Stimulated activated naive CD4-positive, alpha-beta T cell treated with Interleukin-2 at 50 U/mL for 16 hours (primary cell): ENCODE data around the gene HOXA5.

Experiments used
- DNase-seq: peaks from one replicate; lab custom pipeline; 2025; lab: John Stamatoyannopoulos, UW

Gene HOXA5

GRCh38 chr7:27148031-27148755, 4.7 kb upstream of the HOXA5 start:
- DNase-seq = no peak

DNA sequence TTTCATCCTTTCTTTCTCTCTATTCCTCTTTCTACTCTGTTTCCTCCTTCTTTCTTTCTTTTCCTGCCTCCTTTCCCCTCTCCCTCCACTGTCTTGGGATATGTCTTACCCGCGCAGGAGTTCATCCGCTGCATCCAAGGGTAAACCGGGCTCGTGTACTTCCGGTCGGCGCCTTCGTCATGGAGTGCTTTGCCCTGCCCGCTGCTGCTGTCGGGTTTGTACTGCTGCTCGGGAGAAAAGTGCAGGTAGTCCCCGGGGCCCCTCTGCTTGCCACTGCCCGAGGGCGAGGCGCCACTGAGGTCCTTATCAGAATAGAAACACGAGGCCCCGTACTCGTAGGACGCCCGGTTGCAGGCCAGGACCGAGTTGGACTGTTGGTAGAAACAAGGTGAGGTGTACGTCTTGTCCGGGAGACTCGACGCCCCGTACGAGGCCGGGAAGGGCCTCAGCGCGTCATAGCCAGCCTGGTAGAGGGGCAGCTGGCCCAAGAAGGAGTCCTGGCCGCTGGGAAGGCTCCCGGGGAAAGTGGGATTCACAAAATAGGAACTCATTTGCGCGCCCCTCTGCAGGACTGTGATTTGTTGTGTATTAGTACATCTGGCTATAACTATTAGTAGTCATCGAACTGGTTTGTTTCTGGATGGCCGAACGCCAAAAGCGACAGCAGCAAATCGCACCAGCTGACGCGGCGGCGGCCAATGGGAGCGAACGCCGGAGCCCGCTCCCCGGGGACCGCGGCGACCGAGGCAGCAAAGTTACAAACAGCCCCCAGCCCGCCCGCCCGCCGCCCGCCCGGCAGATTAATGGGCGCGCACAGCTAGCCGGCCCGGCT, 3.9 kb upstream of the HOXA5 start, which contains the start of gene HOXA6:
Gene HOXA6, minus strand, starts transcription at position 576 of the 832 bp plus-strand sequence. Its CDS starts 25 bp downstream, at position 551.
- no peak for DNase-seq

- DNase-seq = no peak
Observed at GRCh38 chr7:27146491-27147198, 3.2 kb upstream of the HOXA5 start.

DNA sequence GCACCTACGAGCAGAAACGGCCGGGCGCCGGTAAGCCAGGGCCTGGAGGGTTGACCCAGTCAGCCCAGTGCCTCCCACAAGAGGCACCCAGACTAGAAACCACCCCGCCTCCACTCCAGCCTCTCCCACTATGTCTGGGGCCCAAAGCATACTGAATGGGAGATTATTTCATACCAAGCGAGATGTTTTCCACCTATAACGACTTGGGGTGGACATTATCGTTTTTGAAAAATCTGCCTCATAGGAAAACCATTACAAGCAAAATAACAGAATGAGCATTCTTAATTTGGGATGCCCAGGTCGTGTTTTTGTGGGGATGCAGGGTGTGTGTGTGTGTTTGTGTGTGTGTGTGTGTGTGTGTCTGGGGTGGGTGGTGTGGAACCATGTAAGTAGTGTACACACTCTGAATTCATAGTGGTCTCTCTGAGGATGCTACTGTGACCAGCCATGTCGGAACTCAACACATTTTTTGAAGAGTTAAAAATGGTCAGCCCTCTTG, 2.5 kb upstream of the HOXA5 start:
- no peak for DNase-seq

GRCh38 chr7:27145165-27145913, 1.9 kb upstream of the HOXA5 start:
- no peak for DNase-seq

DNA sequence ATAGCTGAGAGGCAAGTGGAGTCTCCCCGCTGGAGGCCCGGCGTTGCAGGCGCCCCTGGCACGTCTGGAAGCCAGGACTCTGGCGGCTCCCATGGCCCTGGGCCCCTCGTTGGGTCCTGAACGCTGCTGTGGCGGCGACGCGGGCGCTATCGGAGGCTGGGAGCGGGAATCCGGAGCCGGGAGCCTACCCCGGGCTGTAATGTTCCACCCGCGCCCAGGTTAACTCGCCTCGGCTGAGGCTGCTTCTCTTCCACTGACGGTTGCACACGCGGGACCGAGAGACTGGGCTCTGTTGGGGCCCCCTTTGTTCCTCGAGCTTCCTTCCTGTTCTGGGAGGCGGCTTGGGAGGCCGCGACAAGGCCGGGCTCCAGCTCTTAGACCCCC, 1.3 kb upstream of the HOXA5 start:
- no peak for DNase-seq

- DNase-seq = no peak
Observed at GRCh38 chr7:27143950-27144780, 684 bp upstream of the HOXA5 start.

DNA sequence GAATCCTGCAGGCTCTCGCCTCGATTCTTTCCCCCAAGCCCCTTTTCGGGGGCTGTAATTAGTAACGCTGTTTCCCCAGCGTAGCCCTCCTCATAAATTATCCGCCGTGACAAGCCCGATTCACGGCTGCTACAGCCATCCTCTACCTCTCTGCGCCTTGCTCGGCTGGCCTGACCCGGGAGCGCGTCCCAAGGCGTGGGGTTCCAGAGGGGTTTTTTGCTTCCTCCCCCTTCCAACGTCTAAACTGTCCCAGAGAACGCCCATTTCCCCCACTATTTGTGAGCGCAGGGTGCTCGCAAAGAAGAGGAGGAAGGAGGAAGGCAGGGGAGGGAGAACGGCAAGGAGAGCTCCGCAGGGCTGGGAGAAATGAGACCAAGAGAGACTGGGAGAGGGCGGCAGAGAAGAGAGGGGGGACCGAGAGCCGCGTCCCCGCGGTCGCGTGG, 880 bp downstream of the HOXA5 start:
- no peak for DNase-seq

DNA sequence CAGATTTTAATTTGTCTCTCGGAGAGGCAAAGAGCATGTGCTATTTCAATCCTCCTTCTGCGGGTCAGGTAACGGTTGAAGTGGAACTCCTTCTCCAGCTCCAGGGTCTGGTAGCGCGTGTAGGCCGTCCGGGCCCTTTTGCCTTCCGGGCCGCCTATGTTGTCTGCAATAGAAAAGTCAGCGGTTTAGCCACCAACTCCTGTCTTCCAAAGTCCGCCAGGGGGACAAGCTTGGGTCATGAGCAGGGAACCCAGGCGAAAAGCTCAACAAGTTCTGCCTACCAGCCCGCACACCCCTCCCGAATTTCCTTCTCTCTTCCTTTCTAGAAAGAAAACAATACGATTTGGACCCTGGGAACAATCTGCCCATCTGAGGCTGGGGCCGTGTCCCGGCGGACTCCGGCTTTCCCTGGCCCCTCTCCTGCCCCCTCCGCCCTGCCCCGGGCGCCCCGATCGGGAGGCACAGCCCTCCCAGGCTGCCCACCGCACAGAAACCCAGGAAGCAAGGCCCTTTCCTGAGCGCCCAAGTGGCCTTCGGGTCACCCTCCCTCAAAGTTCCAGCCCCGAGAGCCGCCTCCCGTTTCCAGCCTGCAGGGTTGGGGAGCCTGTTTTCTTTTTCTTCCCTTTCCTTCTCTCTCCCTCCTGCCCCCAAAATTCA, 1.4 kb downstream of the HOXA5 start:
- no peak for DNase-seq

DNA sequence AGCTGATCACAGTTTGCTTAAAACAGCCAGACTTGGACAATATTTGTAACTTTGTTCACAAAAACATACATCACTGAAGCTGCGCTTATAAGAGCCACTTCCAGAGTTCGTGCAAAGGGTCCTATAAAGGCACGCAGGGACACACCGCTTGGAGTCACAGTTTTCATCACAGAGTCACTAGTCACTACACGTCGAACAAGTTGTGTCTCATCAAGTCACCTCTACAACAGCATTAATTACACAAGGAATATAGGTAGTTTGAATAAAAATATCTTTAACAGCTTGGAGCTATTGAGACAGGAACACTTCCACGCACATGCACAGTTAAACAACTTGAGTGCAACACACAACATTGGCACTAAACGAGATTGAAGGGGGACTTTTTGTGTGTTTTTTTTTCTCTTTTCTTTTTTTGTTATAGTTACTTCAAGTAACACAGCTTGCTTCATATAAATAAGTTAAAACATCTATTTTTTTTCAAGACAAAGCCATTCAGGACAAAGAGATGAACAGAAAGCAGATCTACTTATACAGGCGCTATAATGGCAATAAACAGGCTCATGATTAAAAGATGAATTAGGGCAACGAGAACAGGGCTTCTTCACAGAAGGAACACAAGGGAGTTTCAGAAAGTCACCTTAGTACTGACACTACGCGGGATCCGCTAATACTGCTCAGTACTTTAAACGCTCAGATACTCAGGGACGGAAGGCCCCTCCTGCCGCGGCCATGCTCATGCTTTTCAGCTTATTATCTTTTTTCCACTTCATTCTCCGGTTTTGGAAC, 2.2 kb downstream of the HOXA5 start:
- no peak for DNase-seq

GRCh38 chr7:27140126-27140857, 3.2 kb downstream of the HOXA5 start:
- DNase-seq = no peak

DNA sequence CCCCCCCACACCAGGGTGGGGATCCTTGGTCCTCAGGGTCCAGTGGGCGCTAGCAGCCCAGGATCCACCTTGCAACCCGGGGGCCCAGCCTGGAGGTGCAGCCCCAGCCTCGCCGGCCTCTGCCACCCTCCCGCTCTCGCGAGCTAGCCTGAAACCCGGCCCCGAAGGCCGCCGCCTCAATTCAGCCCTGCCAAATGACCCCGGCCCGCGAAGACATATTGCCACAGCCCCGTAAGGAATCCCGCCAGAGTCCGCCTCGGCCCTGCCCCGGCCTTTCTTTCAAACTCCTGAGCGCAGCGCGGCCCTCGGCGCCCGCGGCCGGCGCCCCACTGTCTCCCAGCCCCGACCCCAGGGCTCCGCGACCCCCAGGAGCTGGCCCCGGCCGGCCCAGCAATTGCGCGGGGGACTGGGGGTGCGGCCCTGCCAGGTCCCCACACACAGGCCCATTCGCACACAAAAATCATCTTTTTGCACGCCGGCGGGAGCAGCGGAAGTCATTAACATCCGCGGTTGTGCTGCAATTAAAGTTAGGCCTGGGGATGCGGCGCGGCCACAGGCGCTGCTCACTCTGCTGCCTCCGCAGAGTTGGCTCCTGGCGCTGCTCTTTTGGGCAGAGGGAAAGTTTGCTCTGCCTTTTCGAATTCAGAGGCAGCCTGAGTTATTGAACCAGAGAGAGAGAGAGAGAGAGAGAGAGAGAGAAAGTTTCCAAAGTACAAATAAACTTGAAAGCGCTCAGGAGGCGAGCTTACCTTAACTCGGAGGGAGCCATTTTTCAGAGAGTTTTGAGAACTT, 4.0 kb downstream of the HOXA5 start:
- no peak for DNase-seq

DNA sequence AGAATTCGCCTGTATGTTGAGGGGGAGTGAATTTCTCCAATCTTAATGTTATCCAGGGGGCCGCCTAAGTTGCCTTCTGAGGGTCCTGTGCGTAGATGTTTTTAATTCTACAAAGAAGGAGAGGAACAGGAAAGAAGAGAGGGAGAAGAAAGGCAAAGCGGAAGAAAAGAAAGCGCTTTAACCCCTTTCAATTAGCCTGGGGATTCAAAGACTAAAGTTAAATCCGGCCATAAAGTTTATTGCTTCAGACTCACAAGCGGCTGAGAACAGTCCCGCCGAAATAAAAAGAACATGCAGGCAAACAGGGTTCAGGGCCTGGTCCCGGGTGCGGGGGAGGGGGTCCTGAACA, 4.5 kb downstream of the HOXA5 start:
- no peak for DNase-seq

GRCh38 chr7:27138472-27138871, 5.0 kb downstream of the HOXA5 start:
- DNase-seq = no peak

- DNase-seq = no peak
Observed at GRCh38 chr7:27137640-27138315, 5.7 kb downstream of the HOXA5 start.

DNA sequence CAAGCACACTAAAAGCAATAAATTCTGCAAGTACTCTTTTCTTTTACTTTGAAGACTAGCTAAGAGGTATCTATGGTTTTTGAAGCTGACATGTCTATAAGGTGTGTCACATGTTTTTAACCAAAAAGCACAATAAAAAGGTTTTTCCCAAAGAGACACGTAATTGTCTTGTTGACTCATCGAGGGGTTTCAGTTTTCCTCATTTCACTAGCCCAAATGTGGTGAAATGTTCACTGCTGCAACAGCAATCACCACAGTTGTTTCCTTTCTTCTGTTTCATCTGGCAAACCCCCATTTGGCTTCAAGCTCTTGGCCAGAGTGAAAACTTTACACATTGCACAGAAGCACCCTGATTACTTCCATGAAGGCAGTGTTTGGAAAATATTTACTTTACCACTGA, 9.1 kb downstream of the HOXA5 start:
- DNase-seq = no peak

- no peak for DNase-seq
Observed at GRCh38 chr7:27133409-27134231, 9.9 kb downstream of the HOXA5 start.
